ENCODE measurements around the gene MXRA8. TPM values are rescaled to one million over a fixed set of nuclear protein-coding genes. Genes with fewer than 3 reads are reported as not detected.
A peak's percentile ranks its signal among the peaks of the same experiment; 100 is the strongest.

MXRA8 gene
- total RNA-seq, 6 experiments from 2014 or later: 2.2 to 11.9 (median 3.3) TPM

DNA sequence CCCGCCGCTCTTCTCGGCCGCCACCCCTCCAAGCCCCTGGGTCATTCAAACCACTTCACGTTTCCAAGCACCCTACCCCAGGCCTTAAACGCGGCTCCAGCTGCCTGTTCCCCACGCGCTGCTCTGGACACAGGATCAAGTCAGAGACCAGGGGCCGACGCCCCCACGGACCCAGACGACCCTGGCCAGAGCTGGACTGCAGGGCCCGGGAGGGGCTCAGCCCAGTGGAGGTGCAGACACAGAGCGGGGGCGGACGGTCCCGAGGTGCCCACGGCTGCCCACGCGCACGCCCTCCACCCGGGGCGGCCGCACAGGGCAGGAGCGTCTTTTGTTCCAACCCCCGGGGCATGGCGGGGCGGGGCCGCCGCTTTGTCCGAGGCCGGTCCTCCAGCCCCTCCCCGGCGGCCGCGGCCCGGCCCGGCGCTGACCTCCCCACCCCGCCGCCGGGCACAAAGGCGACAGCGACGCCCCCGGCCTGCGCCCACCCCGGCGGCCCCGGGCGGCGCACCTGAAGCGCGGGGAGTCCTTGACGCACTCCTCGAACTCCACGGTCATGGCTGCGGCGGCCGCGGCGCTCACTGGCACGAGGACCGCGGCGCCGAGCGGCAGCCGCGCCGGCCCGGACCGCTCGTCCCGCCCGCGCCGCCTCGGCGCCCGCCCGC lies 51.0 kb downstream of the MXRA8 start:
- intact Hi-C loops (cut with DNase I): no loop called here
- TF ChIP-seq, protein P1, sequence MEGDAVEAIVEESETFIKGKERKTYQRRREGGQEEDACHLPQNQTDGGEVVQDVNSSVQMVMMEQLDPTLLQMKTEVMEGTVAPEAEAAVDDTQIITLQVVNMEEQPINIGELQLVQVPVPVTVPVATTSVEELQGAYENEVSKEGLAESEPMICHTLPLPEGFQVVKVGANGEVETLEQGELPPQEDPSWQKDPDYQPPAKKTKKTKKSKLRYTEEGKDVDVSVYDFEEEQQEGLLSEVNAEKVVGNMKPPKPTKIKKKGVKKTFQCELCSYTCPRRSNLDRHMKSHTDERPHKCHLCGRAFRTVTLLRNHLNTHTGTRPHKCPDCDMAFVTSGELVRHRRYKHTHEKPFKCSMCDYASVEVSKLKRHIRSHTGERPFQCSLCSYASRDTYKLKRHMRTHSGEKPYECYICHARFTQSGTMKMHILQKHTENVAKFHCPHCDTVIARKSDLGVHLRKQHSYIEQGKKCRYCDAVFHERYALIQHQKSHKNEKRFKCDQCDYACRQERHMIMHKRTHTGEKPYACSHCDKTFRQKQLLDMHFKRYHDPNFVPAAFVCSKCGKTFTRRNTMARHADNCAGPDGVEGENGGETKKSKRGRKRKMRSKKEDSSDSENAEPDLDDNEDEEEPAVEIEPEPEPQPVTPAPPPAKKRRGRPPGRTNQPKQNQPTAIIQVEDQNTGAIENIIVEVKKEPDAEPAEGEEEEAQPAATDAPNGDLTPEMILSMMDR (IDR thresholded peaks at IDR 0.05): no peak
- peak; percentile 22 for TF ChIP-seq POLR2A (IDR thresholded peaks at IDR 0.05)
- Histone ChIP-seq H3K36me3 (peaks cover 0 to 15% (median 0%) of the 10 kb centered on the region in 4 donors), H3K4me1 (peaks cover 0 to 35% (median 19%) of the 10 kb centered on the region in 4 donors), H3K9me3 (no peaks in the 10 kb centered on the region), H3K27me3 (no peaks in the 10 kb centered on the region), H3K27ac (peak overlapping the region; percentile 47 to 90 (median 50)), H3K4me3 (peak overlapping the region; percentile 66 to 92 (median 71))
- peak in 1 of 3 donors; percentile 58 for DNase-seq
- WGBS (ENCODE audit: insufficient coverage, low coverage, low lambda C conversion rate, missing lambda C conversion rate): 0% methylated on average over 9 of the region's 83 CpGs
- peak in 2 of 4 donors; percentile 4 to 13 for ATAC-seq

GRCh38 chr1:1306661-1307260 lies 51.6 kb downstream of the MXRA8 start:
- DNase-seq: no peak
- peak overlapping the region; percentile 66 to 92 (median 71) for H3K4me3 ChIP-seq
- no peak overlapping the region for H3K27ac ChIP-seq
- peaks cover 0 to 35% (median 19%) of the 10 kb centered on the region in 4 donors for H3K4me1 ChIP-seq
- no peaks in the 10 kb centered on the region for H3K27me3 ChIP-seq
- peaks cover 0 to 9% (median 0%) of the 10 kb centered on the region in 4 donors for H3K36me3 ChIP-seq
- 51% methylated on average over 4 of the region's 27 CpGs for WGBS (ENCODE audit: insufficient coverage, low coverage, low lambda C conversion rate, missing lambda C conversion rate)
- no peaks in the 10 kb centered on the region for H3K9me3 ChIP-seq
- ATAC-seq: no peak
- intact Hi-C loops (cut with DNase I): no loop called here
- TF ChIP-seq POLR2A (IDR thresholded peaks at IDR 0.05): no peak
- TF ChIP-seq, protein P1 (IDR thresholded peaks at IDR 0.05): no peak

- no peak overlapping the region for H3K27ac ChIP-seq
Measured at GRCh38 chr1:1306070-1306660, 52.2 kb downstream of the MXRA8 start.

GRCh38 chr1:1305300-1306069 lies 52.9 kb downstream of the MXRA8 start:
- TF ChIP-seq, protein P1 (IDR thresholded peaks at IDR 0.05): no peak
- TF ChIP-seq POLR2A (IDR thresholded peaks at IDR 0.05): no peak
- ATAC-seq (peak in 1 of 4 donors; percentile 6), DNase-seq (peak in 1 of 3 donors; percentile 59)
- H3K27ac ChIP-seq: peak overlapping the region in 2 of 3 donors; percentile 29 to 47
- H3K27me3 ChIP-seq: no peaks in the 10 kb centered on the region
- no peaks in the 10 kb centered on the region for H3K9me3 ChIP-seq
- peaks cover 0 to 35% (median 19%) of the 10 kb centered on the region in 4 donors for H3K4me1 ChIP-seq
- intact Hi-C loops (cut with DNase I): no loop called here
- H3K36me3 ChIP-seq: no peaks in the 10 kb centered on the region
- peak overlapping the region in 2 of 3 donors; percentile 9 to 16 for H3K4me3 ChIP-seq
- 20% methylated on average over 12 of the region's 25 CpGs for WGBS (ENCODE audit: insufficient coverage, low coverage, low lambda C conversion rate, missing lambda C conversion rate)

More at GRCh38 chr1:1306070-1306660, 52.2 kb downstream of the MXRA8 start:
- 77% methylated on average over 2 of the region's 11 CpGs for WGBS (ENCODE audit: insufficient coverage, low coverage, low lambda C conversion rate, missing lambda C conversion rate)
- peak overlapping the region in 2 of 3 donors; percentile 66 to 92 for H3K4me3 ChIP-seq
- H3K9me3 ChIP-seq: no peaks in the 10 kb centered on the region
- no peak for DNase-seq
- intact Hi-C loops (cut with DNase I): no loop called here
- TF ChIP-seq, protein P1 (IDR thresholded peaks at IDR 0.05): no peak
- no peak for TF ChIP-seq POLR2A (IDR thresholded peaks at IDR 0.05)
- no peaks in the 10 kb centered on the region for H3K27me3 ChIP-seq
- peaks cover 0 to 3% (median 0%) of the 10 kb centered on the region in 4 donors for H3K36me3 ChIP-seq
- peaks cover 0 to 35% (median 19%) of the 10 kb centered on the region in 4 donors for H3K4me1 ChIP-seq
- ATAC-seq: no peak
